Sigmoid colon (tissue), 7 donors: ENCODE measurements around the gene FMNL2. TPM values are rescaled to one million over a fixed set of nuclear protein-coding genes. Genes with fewer than 3 reads are reported as not detected.

Experiments
- DNase-seq: peaks from one replicate; pipeline ENCODE4 v3.0.0-alpha.2; 2019
- H3K27ac ChIP-seq, 4 donors: fragments of 200-600 bp; sonication (generic); one replicate each; pipeline ENCODE4 v1.5.1; 2016 to 2019; ENCODE audit warnings: mild to moderate bottlenecking in 1 of 4
- H3K27me3 ChIP-seq, 3 donors: fragments of 200-600 bp; sonication (generic); one replicate each; pipeline ENCODE4 v1.5.1; 2019; ENCODE audit warnings: mild to moderate bottlenecking in 1 of 3
- H3K36me3 ChIP-seq, 4 donors: fragments of 200-600 bp; sonication (generic); one replicate each; pipeline ENCODE4 v1.5.1; 2016 to 2019
- H3K4me1 ChIP-seq, 4 donors: fragments of 200-600 bp; sonication (generic); one replicate each; pipeline ENCODE4 v1.5.1; 2017 to 2019
- H3K4me3 ChIP-seq, 4 donors: fragments of 200-600 bp; sonication (generic); one replicate each; pipeline ENCODE4 v1.5.1; 2017 to 2019; ENCODE audit warnings: mild to moderate bottlenecking in 2 of 4, moderate library complexity in 1 of 4
- H3K9me3 ChIP-seq, 4 donors: fragments of 200-600 bp in 3 of 4; sonication (generic) in 3 of 4; one replicate each; pipeline versions ENCODE4 v1.5.1 to v1.6.1; 2013 to 2019
- CTCF ChIP-seq, 4 experiments: fragments of 450-650 bp in 3 of 4; fragments of 200-600 bp in 1 of 4; IDR thresholded peaks; one replicate each; pipeline ENCODE4 v1.5.1; 2016 to 2019; ENCODE audit warnings: antibody characterized with exemption in 4 of 4, mild to moderate bottlenecking in 3 of 4, moderate library complexity in 2 of 4
- EP300 ChIP-seq, 4 donors: sonication (generic); formaldehyde crosslinking; IDR thresholded peaks; one replicate each; pipeline ENCODE4 v1.6.1; 2017; ENCODE audit warnings: antibody characterized with exemption in 4 of 4
- POLR2A ChIP-seq, 2 donors: fragments of 450-650 bp; IDR thresholded peaks; one replicate each; pipeline ENCODE4 v1.6.1; 2016; ENCODE audit warnings: antibody characterized with exemption in 2 of 2, mild to moderate bottlenecking in 2 of 2, moderate library complexity in 2 of 2
- POLR2AphosphoS5 ChIP-seq, 4 donors: sonication (generic); formaldehyde crosslinking; IDR thresholded peaks; one replicate each; pipeline ENCODE4 v1.6.1; 2017; ENCODE audit warnings: antibody characterized with exemption in 4 of 4
- WGBS, 2 donors: extraction: QIAGEN DNeasy Blood & Tissue Kit; methylation state at CpG; one replicate each; pipeline ENCODE4 v1.1.7; 2013; 5-methylcytosine and 5-hydroxymethylcytosine counted together
- intact Hi-C: fragments of 100-400 bp; cut with DNase I; formaldehyde crosslinking; loops from one replicate; pipeline ENCODE4 v1.15.1; 2023
- polyA plus RNA-seq, 3 donors: library from polyadenylated mRNA; stranded (reverse); fragments of 200-250 nt; gene quantifications; one replicate each; pipeline ENCODE4 v1.2.3, GENCODE V29; 2013
- total RNA-seq, 4 donors: library from RNA; depleted of rRNA; stranded (reverse); fragments of >200 nt; gene quantifications; one replicate each; pipeline ENCODE4 v1.1.0, GENCODE V29; 2016
- donor health status: healthy with polysubstance abuse.
- donor health status: Bipolar disorder and iron deficiency.
- donor health status: healthy.

FMNL2 gene
- total and polyA plus RNA-seq, 7 donors, result 9.4 to 30.5 (median 17.8) TPM

- no peak for TF ChIP-seq POLR2A (IDR thresholded peaks at IDR 0.05)
- no peak for TF ChIP-seq CTCF (IDR thresholded peaks at IDR 0.05)
- no peak for TF ChIP-seq EP300 (IDR thresholded peaks at IDR 0.05)
- TF ChIP-seq POLR2AphosphoS5 (IDR thresholded peaks at IDR 0.05), result no peak
- Histone ChIP-seq H3K9me3 (no peaks in the 10 kb centered on the region), H3K36me3 (peaks cover 0 to 13% (median 0%) of the 10 kb centered on the region in 4 donors), H3K27ac (no peak overlapping the region), H3K4me3 (no peak overlapping the region), H3K4me1 (no peaks in the 10 kb centered on the region), H3K27me3 (no peaks in the 10 kb centered on the region)
- DNase-seq, result no peak
- intact Hi-C loops, result no loop called here
- WGBS, 2 donors, result 93 to 94% methylated on average over 6 of the region's 6 CpGs
Measured at GRCh38 chr2:152560873-152561595, 226.1 kb downstream of the FMNL2 start.

- H3K4me3 ChIP-seq, result no peak overlapping the region
- H3K27me3 ChIP-seq, result no peaks in the 10 kb centered on the region
- 42 to 79% methylated on average over 2 of the region's 2 CpGs for WGBS, 2 donors
- DNase-seq, result no peak
- no peaks in the 10 kb centered on the region for H3K9me3 ChIP-seq
- TF ChIP-seq CTCF (IDR thresholded peaks at IDR 0.05), result no peak
- no peak for TF ChIP-seq POLR2AphosphoS5 (IDR thresholded peaks at IDR 0.05)
- no peak for TF ChIP-seq EP300 (IDR thresholded peaks at IDR 0.05)
- TF ChIP-seq POLR2A (IDR thresholded peaks at IDR 0.05), result no peak
- H3K36me3 ChIP-seq, result peaks cover 0 to 13% (median 0%) of the 10 kb centered on the region in 4 donors
- intact Hi-C loops, result no loop called here
- H3K4me1 ChIP-seq, result no peaks in the 10 kb centered on the region
- no peak overlapping the region for H3K27ac ChIP-seq
Measured at GRCh38 chr2:152562198-152562884, 227.4 kb downstream of the FMNL2 start.

- intact Hi-C loops, result no loop called here
- H3K9me3 ChIP-seq, result no peaks in the 10 kb centered on the region
- DNase-seq, result no peak
- H3K27me3 ChIP-seq, result no peaks in the 10 kb centered on the region
- no peak overlapping the region for H3K4me3 ChIP-seq
- no peak overlapping the region for H3K27ac ChIP-seq
- H3K4me1 ChIP-seq, result no peaks in the 10 kb centered on the region
- peaks cover 0 to 13% (median 0%) of the 10 kb centered on the region in 4 donors for H3K36me3 ChIP-seq
- no peak for TF ChIP-seq POLR2A (IDR thresholded peaks at IDR 0.05)
- no peak for TF ChIP-seq POLR2AphosphoS5 (IDR thresholded peaks at IDR 0.05)
- TF ChIP-seq EP300 (IDR thresholded peaks at IDR 0.05), result no peak
- no peak for TF ChIP-seq CTCF (IDR thresholded peaks at IDR 0.05)
- 89 to 90% methylated on average over 5 of the region's 5 CpGs for WGBS, 2 donors
Measured at GRCh38 chr2:152563764-152564163, 228.8 kb downstream of the FMNL2 start.

- H3K27me3 ChIP-seq, result no peaks in the 10 kb centered on the region
- no peaks in the 10 kb centered on the region for H3K4me1 ChIP-seq
- H3K9me3 ChIP-seq, result no peaks in the 10 kb centered on the region
- no peak for DNase-seq
- no peak overlapping the region for H3K27ac ChIP-seq
- TF ChIP-seq POLR2AphosphoS5 (IDR thresholded peaks at IDR 0.05) (no peak), CTCF (IDR thresholded peaks at IDR 0.05) (no peak), POLR2A (IDR thresholded peaks at IDR 0.05) (no peak), EP300 (IDR thresholded peaks at IDR 0.05) (no peak)
- intact Hi-C loops, result no loop called here
- WGBS, 2 donors, result 83 to 88% methylated on average over 4 of the region's 4 CpGs
- no peak overlapping the region for H3K4me3 ChIP-seq
- H3K36me3 ChIP-seq, result peaks cover 0 to 13% (median 0%) of the 10 kb centered on the region in 4 donors
Measured at GRCh38 chr2:152564754-152565551, 230.0 kb downstream of the FMNL2 start.
